ENCODE results near the gene FSTL3.

GRCh38 chr19:690203-690602, 14.0 kb downstream of the FSTL3 start:
- TF ChIP-seq POLR2A (IDR thresholded peaks at IDR 0.05; ENCODE audit: control extremely low read depth in 1 of 2, low read depth in 2 of 2, low read length in 2 of 2) (no peak), CTCF (IDR thresholded peaks at IDR 0.05; ENCODE audit: control extremely low read depth in 1 of 3, insufficient read depth in 1 of 3, low read depth in 1 of 3, low read length in 3 of 3) (no peak), RAD21 (IDR thresholded peaks at IDR 0.05 in 1 of 2, conservative IDR thresholded peaks at IDR 0.05 in 1 of 2; ENCODE audit: low read depth in 2 of 2, low read length in 2 of 2) (no peak), TEAD4 (IDR thresholded peaks at IDR 0.05; ENCODE audit: low read depth, low read length) (no peak), SIRT6 (IDR thresholded peaks at IDR 0.05; ENCODE audit: low read length) (no peak)
